Right cardiac atrium (tissue), 5 donors: ENCODE results near the gene OR5AU1. TPM values are rescaled to one million over a fixed set of nuclear protein-coding genes. Genes with fewer than 3 reads are reported as not detected.

Source experiments
- ATAC-seq, 2 donors: fragments of 200-7000 bp; cut with Tn5 transposase; one replicate each; pipeline versions ENCODE4 v1.8.0 to v1.9.1; 2020; ENCODE audit warnings: moderate library complexity in 2 of 2, mild to moderate bottlenecking in 1 of 2
- DNase-seq, 3 donors: peaks; one replicate each; pipeline ENCODE4 v3.0.0-alpha.2; 2020
- H3K27ac ChIP-seq: one replicate; pipeline ENCODE4 v1.5.1; 2013; ENCODE audit warnings: mild to moderate bottlenecking, low read length, control low read depth, moderate library complexity
- H3K27me3 ChIP-seq: one replicate; pipeline ENCODE4 v1.6.1; 2013; ENCODE audit not compliant: control insufficient read depth, insufficient read depth
- H3K4me1 ChIP-seq: one replicate; pipeline ENCODE4 v1.6.1; 2013; ENCODE audit warnings: low read length; ENCODE audit not compliant: control insufficient read depth, insufficient read depth
- H3K4me3 ChIP-seq: one replicate; pipeline ENCODE4 v1.5.1; 2013; ENCODE audit warnings: low read length, control low read depth
- H3K9me3 ChIP-seq: one replicate; pipeline ENCODE4 v1.6.1; 2013; ENCODE audit warnings: low read length; ENCODE audit not compliant: control insufficient read depth
- WGBS: extraction: QIAGEN DNeasy Blood & Tissue Kit; methylation state at CpG from one replicate; pipeline ENCODE4 v1.1.7; 2013; 5-methylcytosine and 5-hydroxymethylcytosine counted together
- intact Hi-C, 4 donors: fragments of 100-400 bp; cut with DNase I; formaldehyde crosslinking; loops; one replicate each; pipeline versions ENCODE4 v1.11.0 to v1.14.0; 2022 to 2023
- polyA plus RNA-seq: library from polyadenylated mRNA; stranded (reverse); fragments of 200-250 nt; gene quantifications from one replicate; pipeline ENCODE4 v1.2.3, GENCODE V29; 2013
- total RNA-seq, 4 donors: library from RNA; stranded (reverse); fragmentation: NEBNext Ultra II Directional; extraction: Animal tissue kit (Norgen Biotek cat#: 25700); gene quantifications; one replicate each; pipeline ENCODE4 v1.2.1, GENCODE V29; 2021
- donor health status: healthy with polysubstance abuse.
- donor health status: DM: no; HTN: yes; CAD: no.
- donor health status: DM: no; HTN: no; CAD: no.
- donor health status: DM: no; HTN: yes; CAD: no; lungs with severe emphysema.
- donor health status: DM: yes; HTN: yes; CAD: no.

Gene OR5AU1
- total and polyA plus RNA-seq, 5 donors = not detected

DNA sequence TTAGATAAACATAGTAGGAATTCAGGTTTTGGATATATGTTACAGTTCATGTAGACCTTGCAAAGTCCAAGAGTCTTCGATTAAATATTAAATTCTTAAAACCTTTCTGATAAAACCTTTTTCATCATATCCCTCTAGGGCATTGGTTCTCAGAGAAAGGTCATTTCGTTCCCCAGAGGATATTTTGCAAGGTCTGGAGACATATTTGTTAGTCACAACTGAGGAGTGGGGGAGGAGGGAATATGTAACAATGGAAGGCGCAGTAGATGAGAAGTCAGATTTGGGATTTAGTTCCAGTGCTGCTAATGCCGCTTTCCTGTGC, 49.7 kb downstream of the OR5AU1 start:
- Histone ChIP-seq H3K9me3 (no peaks in the 10 kb centered on the region), H3K4me3 (no peak overlapping the region), H3K4me1 (no peaks in the 10 kb centered on the region), H3K27me3 (no peaks in the 10 kb centered on the region), H3K27ac (peak overlapping the region; percentile 46)
- intact Hi-C loops = loop anchor here in 2 of 4 donors (2.0 to 5.0 kb wide), 2 partner anchors 39 to 91 kb away; no protein-coding TSS in a partner anchor
- DNase-seq (no peak), ATAC-seq (no peak)
- WGBS = 42% methylated on average over 4 of the region's 4 CpGs

DNA sequence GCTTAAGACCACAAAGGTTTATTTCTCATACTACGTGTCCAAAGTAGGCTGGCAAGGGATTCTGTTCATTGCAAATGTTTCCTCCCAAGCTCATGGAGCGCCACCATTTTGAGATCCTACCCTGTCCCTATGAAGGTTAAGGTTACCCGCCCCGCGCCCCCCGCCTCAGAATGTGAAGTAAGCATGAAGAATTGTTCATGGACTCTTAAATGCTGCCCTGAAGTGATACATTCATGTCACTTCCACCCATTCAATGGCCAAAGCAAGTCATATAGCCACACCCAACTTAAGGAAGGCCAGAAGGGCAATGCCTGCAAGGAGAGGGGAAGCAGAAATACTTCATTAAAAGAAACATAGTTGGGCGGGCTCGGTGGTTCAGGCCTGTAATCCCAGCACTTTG, 50.8 kb downstream of the OR5AU1 start:
- DNase-seq (peak in 1 of 3 donors; percentile 68), ATAC-seq (no peak)
- 84% methylated on average over 8 of the region's 8 CpGs for WGBS
- no peak overlapping the region for H3K27ac ChIP-seq
- no peaks in the 10 kb centered on the region for H3K27me3 ChIP-seq
- H3K9me3 ChIP-seq = no peaks in the 10 kb centered on the region
- no peak overlapping the region for H3K4me3 ChIP-seq
- intact Hi-C loops = loop anchor here in 3 of 4 donors (2.0 to 5.0 kb wide), 3 partner anchors 34 to 38 kb away; partner anchors contain the start of gene ARHGEF40 (in 1 of the 3)
- H3K4me1 ChIP-seq = no peaks in the 10 kb centered on the region

Other genes starting within 250 kb of the OR5AU1 start
- gene RNASE2, start 200.6 kb downstream of the OR5AU1 start, total RNA-seq = 10 to 100 TPM in 1 of 4 donors, 1 to 10 TPM in 3; 2.3 to 10.0 (median 5.1) TPM
- 3.8 TPM for gene RNASE2, start 200.6 kb downstream of the OR5AU1 start, polyA plus RNA-seq
- 10 to 100 TPM; 27.0 to 42.4 (median 37.7) TPM for gene METTL17, start 166.1 kb downstream of the OR5AU1 start, total RNA-seq
- 39.4 TPM for gene METTL17, start 166.1 kb downstream of the OR5AU1 start, polyA plus RNA-seq
- under 1 TPM in 2 of 4 donors, not detected in 2; 0.29 to 0.35 TPM for gene SLC39A2, start 156.8 kb downstream of the OR5AU1 start, total RNA-seq
- gene SLC39A2, start 156.8 kb downstream of the OR5AU1 start, polyA plus RNA-seq = 0.16 TPM
- gene NDRG2, start 131.0 kb downstream of the OR5AU1 start, total RNA-seq = 100 to 1,000 TPM; 219 to 368 (median 330) TPM
- 351 TPM for gene NDRG2, start 131.0 kb downstream of the OR5AU1 start, polyA plus RNA-seq
- 1 to 10 TPM in 3 of 4 donors, under 1 TPM in 1; 0.56 to 1.7 (median 1.1) TPM for gene TPPP2, start 125.8 kb downstream of the OR5AU1 start, total RNA-seq
- gene TPPP2, start 125.8 kb downstream of the OR5AU1 start, polyA plus RNA-seq = 0.43 TPM
- not detected for gene RNASE13, start 121.3 kb downstream of the OR5AU1 start, total RNA-seq
- gene RNASE13, start 121.3 kb downstream of the OR5AU1 start, polyA plus RNA-seq = not detected
- not detected for gene RNASE7, start 113.7 kb downstream of the OR5AU1 start, total RNA-seq
- not detected for gene RNASE7, start 113.7 kb downstream of the OR5AU1 start, polyA plus RNA-seq
- not detected for gene RNASE8, start 98.2 kb downstream of the OR5AU1 start, total RNA-seq
- gene RNASE8, start 98.2 kb downstream of the OR5AU1 start, polyA plus RNA-seq = not detected
- gene ARHGEF40, start 85.8 kb downstream of the OR5AU1 start, total RNA-seq = 10 to 100 TPM; 19.8 to 25.8 (median 21.0) TPM
- gene ARHGEF40, start 85.8 kb downstream of the OR5AU1 start, polyA plus RNA-seq = 15.1 TPM
- gene ZNF219, start 57.4 kb downstream of the OR5AU1 start, total RNA-seq = 10 to 100 TPM; 49.1 to 62.4 (median 56.1) TPM
- 68.6 TPM for gene ZNF219, start 57.4 kb downstream of the OR5AU1 start, polyA plus RNA-seq
- gene TMEM253, start 55.0 kb downstream of the OR5AU1 start, total RNA-seq = under 1 TPM; 0.28 to 0.63 (median 0.29) TPM
- 0.57 TPM for gene TMEM253, start 55.0 kb downstream of the OR5AU1 start, polyA plus RNA-seq
- gene HNRNPC, start 113.4 kb upstream of the OR5AU1 start, total RNA-seq = 100 to 1,000 TPM; 241 to 308 (median 289) TPM
- 334 TPM for gene HNRNPC, start 113.4 kb upstream of the OR5AU1 start, polyA plus RNA-seq
- gene RPGRIP1, start 124.0 kb upstream of the OR5AU1 start, total RNA-seq = 1 to 10 TPM in 1 of 4 donors, under 1 TPM in 3; 0.20 to 1.0 (median 0.61) TPM
- 0.27 TPM for gene RPGRIP1, start 124.0 kb upstream of the OR5AU1 start, polyA plus RNA-seq
- gene SUPT16H, start 228.0 kb upstream of the OR5AU1 start, total RNA-seq = 10 to 100 TPM; 33.7 to 38.7 (median 35.0) TPM
- gene SUPT16H, start 228.0 kb upstream of the OR5AU1 start, polyA plus RNA-seq = 27.4 TPM